Calu3 (cell line): ENCODE measurements around the gene NPIPB13. TPM values are rescaled to one million over a fixed set of nuclear protein-coding genes. Genes with fewer than 3 reads are reported as not detected.
"Not testable (repeated sequence)": the region's sequence is repeated elsewhere in the genome, so short reads cannot be mapped to it uniquely, and the experiment has no call there.

Source experiments
- BruUV-seq: library from RNA; stranded (reverse); fragments of 400-500 nt; replicated peaks from 2 replicates; lab custom pipeline; 2021; lab: Mats Ljungman, UMichigan
- CTCF ChIA-PET: fragments of 300-600 bp; sonication (Branson Sonifier 250); formaldehyde crosslinking; loops from one replicate; lab custom pipeline; 2022; ENCODE audit warnings: antibody characterized with exemption; lab: Charles Lee
- DNase-seq: peaks from one replicate; pipeline ENCODE4 v3.0.0; 2022
- H3K27ac Mint-ChIP-seq: one replicate; pipeline ENCODE4 v1.8.0; 2022; ENCODE audit warnings: mixed read lengths; ENCODE audit not compliant: unreplicated experiment
- H3K27me3 Mint-ChIP-seq: one replicate; pipeline ENCODE4 v1.8.0; 2022; ENCODE audit warnings: mixed read lengths; ENCODE audit not compliant: unreplicated experiment
- H3K36me3 Mint-ChIP-seq: one replicate; pipeline ENCODE4 v1.8.0; 2022; ENCODE audit warnings: mild to moderate bottlenecking, moderate library complexity, mixed read lengths; ENCODE audit not compliant: insufficient read depth, unreplicated experiment
- H3K4me1 Mint-ChIP-seq: one replicate; pipeline ENCODE4 v1.8.0; 2022; ENCODE audit warnings: mild to moderate bottlenecking, low read depth, mixed read lengths; ENCODE audit not compliant: unreplicated experiment
- H3K4me3 Mint-ChIP-seq: one replicate; pipeline ENCODE4 v1.8.0; 2022; ENCODE audit warnings: mild to moderate bottlenecking, low read depth, moderate library complexity, mixed read lengths; ENCODE audit not compliant: unreplicated experiment
- H3K9me3 Mint-ChIP-seq: one replicate; pipeline ENCODE4 v1.8.0; 2022; ENCODE audit warnings: low read depth, mixed read lengths; ENCODE audit not compliant: unreplicated experiment
- intact Hi-C: fragments of 100-400 bp; cut with micrococcal nuclease; formaldehyde crosslinking; loops from one replicate; pipeline ENCODE4 v1.10.0; 2022; ENCODE audit not compliant: unreplicated experiment
- total RNA-seq: library from RNA; stranded (reverse); gene quantifications from 2 replicates; pipeline ENCODE4 v1.2.3, GENCODE V29; 2022

NPIPB13 gene
- total RNA-seq, 1 experiment from 2014 or later, result 18.5 TPM

DNA sequence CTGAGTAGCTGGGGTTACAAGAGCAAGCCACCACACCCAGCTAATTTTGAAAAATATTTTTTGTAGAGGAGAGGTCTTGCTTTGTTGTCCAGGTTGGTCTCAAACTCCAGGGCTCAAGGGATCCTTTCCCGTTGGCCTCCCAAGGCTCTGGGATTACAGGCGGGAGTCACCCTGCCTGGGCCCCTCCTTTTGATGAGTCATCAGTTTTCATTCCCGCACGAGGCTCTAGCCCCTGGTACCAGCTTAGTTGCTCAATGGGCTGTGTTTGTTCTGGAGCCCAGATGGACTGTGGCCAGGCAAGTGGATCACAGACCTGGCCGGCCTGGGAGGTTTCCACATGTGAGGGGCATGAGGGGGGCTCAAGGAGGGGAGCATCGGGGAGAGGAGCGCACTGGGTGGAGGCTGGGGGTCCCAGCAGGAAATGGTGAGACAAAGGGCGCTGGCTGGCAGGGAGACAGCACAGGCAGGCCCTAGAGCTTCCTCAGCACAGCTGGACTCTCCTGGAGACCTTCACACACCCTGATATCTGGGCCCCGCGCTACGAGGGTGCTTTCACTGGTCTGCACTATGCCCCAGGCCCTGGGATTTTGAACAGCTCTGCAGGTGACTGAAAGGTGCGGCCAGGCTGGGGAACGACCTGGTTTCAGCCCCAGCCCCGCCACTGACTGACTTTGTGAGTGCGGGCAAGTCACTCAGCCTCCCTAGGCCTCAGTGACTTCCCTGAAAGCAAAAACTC is 48.5 kb downstream of the NPIPB13 start:
- H3K9me3 Mint-ChIP-seq, CTCF ChIA-PET, H3K36me3 Mint-ChIP-seq, BruUV-seq, H3K27me3 Mint-ChIP-seq, DNase-seq, H3K4me1 Mint-ChIP-seq, intact Hi-C loops, H3K4me3 Mint-ChIP-seq, H3K27ac Mint-ChIP-seq: not testable (repeated sequence)

DNA sequence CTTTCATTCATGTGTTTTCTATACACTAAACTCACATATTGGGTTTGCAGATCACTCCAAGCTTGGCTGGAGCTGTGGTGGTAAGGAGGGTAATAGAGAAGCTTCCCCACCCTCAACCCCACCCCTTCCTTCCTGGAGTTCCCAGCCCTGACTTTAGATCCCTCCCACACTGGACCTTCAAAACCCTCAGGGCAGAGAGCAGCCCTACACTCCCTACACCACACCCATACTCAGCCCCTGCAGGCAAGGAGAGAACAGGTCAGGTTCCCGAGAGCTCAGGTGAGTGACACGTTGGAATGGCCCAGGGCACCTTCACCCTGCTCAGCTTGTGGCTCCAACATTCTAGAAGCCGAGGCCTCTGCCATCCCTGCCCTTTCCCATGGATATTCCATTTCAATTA is 49.2 kb downstream of the NPIPB13 start, which contains the start of gene SULT1A3:
TSS of gene SULT1A3 (plus strand) at position 207 of the 400 bp plus-strand sequence. CDS start 1,474 bp downstream, outside the sequence.
- DNase-seq, H3K9me3 Mint-ChIP-seq, H3K27me3 Mint-ChIP-seq, BruUV-seq, H3K27ac Mint-ChIP-seq, CTCF ChIA-PET, H3K36me3 Mint-ChIP-seq, intact Hi-C loops, H3K4me3 Mint-ChIP-seq, H3K4me1 Mint-ChIP-seq: not testable (repeated sequence)

Other genes with a start within 250 kb of the NPIPB13 start
- gene DOC2A, start 237.5 kb downstream of the NPIPB13 start, total RNA-seq, result 18.0 and 19.9 TPM in 2 replicates
- gene C16orf92, start 225.3 kb downstream of the NPIPB13 start, total RNA-seq, result not detected in 2 replicates
- gene TLCD3B, start 217.2 kb downstream of the NPIPB13 start, total RNA-seq, result 0.90 and 1.5 TPM in 2 replicates
- 1,549 and 1,562 TPM in 2 replicates for gene ALDOA, start 182.7 kb downstream of the NPIPB13 start, total RNA-seq
- gene PPP4C, start 172.5 kb downstream of the NPIPB13 start, total RNA-seq, result 184 and 187 TPM in 2 replicates
- gene TBX6, start 156.6 kb downstream of the NPIPB13 start, total RNA-seq, result 3.6 and 4.7 TPM in 2 replicates
- gene YPEL3, start 152.3 kb downstream of the NPIPB13 start, total RNA-seq, result 21.1 and 28.0 TPM in 2 replicates
- gene GDPD3, start 134.9 kb downstream of the NPIPB13 start, total RNA-seq, result 7.8 and 9.4 TPM in 2 replicates
- 69.9 and 82.1 TPM in 2 replicates for gene MAPK3, start 125.3 kb downstream of the NPIPB13 start, total RNA-seq
- gene CORO1A, start 64.9 kb downstream of the NPIPB13 start, total RNA-seq, result 11.1 and 12.9 TPM in 2 replicates
- 166 and 171 TPM in 2 replicates for gene BOLA2B, start 54.8 kb downstream of the NPIPB13 start, total RNA-seq
- gene SLX1A, start 54.6 kb downstream of the NPIPB13 start, total RNA-seq, result 45.0 and 71.1 TPM in 2 replicates
- gene SULT1A3, start 49.2 kb downstream of the NPIPB13 start, total RNA-seq, result 39.5 and 46.4 TPM in 2 replicates
- 65.8 and 82.6 TPM in 2 replicates for gene CD2BP2, start 106.8 kb upstream of the NPIPB13 start, total RNA-seq
- gene TBC1D10B, start 122.0 kb upstream of the NPIPB13 start, total RNA-seq, result 66.4 and 69.5 TPM in 2 replicates
- not detected in 2 replicates for gene MYL11, start 126.3 kb upstream of the NPIPB13 start, total RNA-seq
- gene SEPTIN1, start 134.1 kb upstream of the NPIPB13 start, total RNA-seq, result 1.5 and 1.9 TPM in 2 replicates
- 21.2 and 24.8 TPM in 2 replicates for gene ZNF48, start 146.9 kb upstream of the NPIPB13 start, total RNA-seq
- gene ZNF771, start 159.1 kb upstream of the NPIPB13 start, total RNA-seq, result 11.3 and 12.2 TPM in 2 replicates
- gene DCTPP1, start 181.6 kb upstream of the NPIPB13 start, total RNA-seq, result 120 and 124 TPM in 2 replicates
- gene SEPHS2, start 197.4 kb upstream of the NPIPB13 start, total RNA-seq, result 85.0 and 109 TPM in 2 replicates
- not detected in 2 replicates for gene ITGAL, start 224.3 kb upstream of the NPIPB13 start, total RNA-seq